Ovary (tissue), 9 donors: ENCODE data around the gene PTP4A1. TPM values are rescaled to one million over a fixed set of nuclear protein-coding genes. Genes with fewer than 3 reads are reported as not detected.

Experiments used
- DNase-seq, 5 donors: peaks; one replicate each; pipeline ENCODE4 v3.0.0-alpha.2; 2019 to 2020
- H3K27ac ChIP-seq, 2 donors: fragments of 200-600 bp; one replicate each; pipeline versions ENCODE4 v1.5.1 to v1.8.0; 2019 to 2022
- H3K27me3 ChIP-seq: fragments of 200-600 bp; one replicate; pipeline ENCODE4 v1.8.0; 2022
- H3K36me3 ChIP-seq: fragments of 200-600 bp; sonication (generic); one replicate; pipeline ENCODE4 v1.5.1; 2019
- H3K4me1 ChIP-seq: one replicate; pipeline ENCODE4 v1.8.1; 2013; ENCODE audit warnings: mild to moderate bottlenecking, moderate library complexity; ENCODE audit not compliant: insufficient read depth
- H3K4me3 ChIP-seq: fragments of 200-600 bp; sonication (generic); one replicate; pipeline ENCODE4 v1.5.1; 2017
- H3K9me3 ChIP-seq, 2 donors: fragments of 200-600 bp in 1 of 2; sonication (generic) in 1 of 2; one replicate each; pipeline versions ENCODE4 v1.5.1 to v1.8.1; 2013 to 2019; ENCODE audit warnings: mild to moderate bottlenecking in 1 of 2, moderate library complexity in 1 of 2
- CTCF ChIP-seq, 3 donors: fragments of 450-650 bp in 2 of 3; fragments of 200-600 bp in 1 of 3; IDR thresholded peaks; one replicate each; pipeline versions ENCODE4 v1.5.1 to v1.8.0; 2016 to 2022; ENCODE audit warnings: antibody characterized with exemption in 3 of 3, mild to moderate bottlenecking in 1 of 3
- EP300 ChIP-seq: sonication (generic); formaldehyde crosslinking; IDR thresholded peaks from one replicate; pipeline ENCODE4 v1.6.1; 2017; ENCODE audit warnings: antibody characterized with exemption
- POLR2A ChIP-seq: fragments of 450-650 bp; IDR thresholded peaks from one replicate; pipeline ENCODE4 v1.6.1; 2017; ENCODE audit warnings: antibody characterized with exemption, mild to moderate bottlenecking, moderate library complexity
- WGBS, 3 donors: extraction: QIAGEN DNeasy Blood & Tissue Kit in 1 of 3; methylation state at CpG; one replicate each; pipeline versions ENCODE4 v1.1.5 to v1.1.7; 2013 to 2017; 5-methylcytosine and 5-hydroxymethylcytosine counted together
- intact Hi-C, 4 donors: fragments of 100-400 bp; cut with DNase I; formaldehyde crosslinking; loops; one replicate each; pipeline versions ENCODE4 v1.11.0 to v1.15.1; 2022 to 2023
- polyA plus RNA-seq, 2 donors: library from polyadenylated mRNA; stranded (reverse); fragments of 200-250 nt in 1 of 2; fragments of 350-450 nt in 1 of 2; fragmentation: Illumina TruSeq in 1 of 2; extraction: RNeasy Lipid Tissue Mini Kit (QIAGEN cat#74804) in 1 of 2; gene quantifications; one replicate each; pipeline ENCODE4 v1.2.3, GENCODE V29; 2013 to 2014
- total RNA-seq, 7 donors: library from RNA; depleted of rRNA in 2 of 7; stranded (reverse); fragments of >200 nt in 2 of 7; fragmentation: NEBNext Ultra II Directional in 3 of 7; extraction: Animal tissue kit (Norgen Biotek cat#: 25700) in 3 of 7; gene quantifications; one replicate each; pipeline versions ENCODE4 v1.1.0 to v1.2.4, GENCODE V29; 2016 to 2023
- donor health status: DM: no; HTN: no; CAD: no; lungs with moderate emphysema.
- donor health status: DM: no; HTN: no; CAD: no.
- donor health status: Bipolar disorder and iron deficiency.
- donor health status: DM: yes; HTN: yes; CAD: no.
- donor health status: DM: no; HTN: no; CAD: no.
- donor health status: DM: yes; HTN: yes; CAD: no.

Gene PTP4A1
- total and polyA plus RNA-seq, 9 donors: 9.4 to 89.4 (median 33.6) TPM

DNA sequence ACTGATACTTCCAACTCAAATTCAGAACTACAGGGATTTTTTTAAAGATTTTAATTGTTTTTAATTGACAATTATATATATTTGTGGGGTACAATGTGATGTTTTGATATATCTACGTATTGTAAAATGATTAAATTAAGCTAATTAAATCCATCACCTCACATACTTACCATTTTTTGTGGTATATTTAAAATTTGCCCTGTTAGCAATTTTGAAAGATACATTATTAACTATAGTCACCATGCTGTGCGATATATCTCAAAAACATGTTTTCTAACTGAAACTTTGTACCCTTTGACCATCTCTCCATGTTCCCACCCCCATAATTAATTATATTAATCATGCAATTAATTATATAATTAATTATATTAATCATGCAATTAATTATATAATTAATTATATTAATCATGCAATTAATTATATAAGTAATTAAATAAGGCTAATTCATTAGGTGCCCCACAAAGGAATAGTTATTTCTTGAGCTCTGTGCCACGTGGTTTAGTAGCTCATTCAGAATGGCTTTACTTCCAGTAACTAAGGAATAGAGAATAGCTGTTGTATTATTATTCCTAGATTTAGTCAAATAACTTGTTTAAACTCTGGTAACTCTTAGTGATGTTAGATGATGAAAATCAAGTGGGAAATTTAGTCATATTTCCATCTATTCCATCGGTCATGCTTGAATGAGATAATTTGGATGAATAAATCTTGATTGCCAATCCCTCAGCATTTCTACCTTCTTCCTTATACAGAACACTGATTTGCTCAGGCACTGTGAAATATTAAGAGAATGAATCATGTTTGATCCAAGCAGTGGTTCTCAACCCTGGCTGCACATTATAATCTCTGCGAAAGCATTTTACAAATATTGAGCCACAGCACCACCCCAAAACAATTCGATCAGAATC is 25.1 kb downstream of the PTP4A1 start:
- intact Hi-C loops: loop anchor here in 3 of 4 donors (5.0 to 10.0 kb wide), 2 partner anchors 165 to 167 kb away; no protein-coding TSS in a partner anchor
- no peaks in the 10 kb centered on the region for H3K36me3 ChIP-seq
- H3K27ac ChIP-seq: no peak overlapping the region
- TF ChIP-seq CTCF (IDR thresholded peaks at IDR 0.05) (no peak), EP300 (no peak), POLR2A (no peak)
- no peaks in the 10 kb centered on the region for H3K4me1 ChIP-seq
- WGBS, 3 donors: 41 to 50% (median 47%) methylated on average over 6 of the region's 6 CpGs
- H3K27me3 ChIP-seq: no peaks in the 10 kb centered on the region
- H3K9me3 ChIP-seq: no peaks in the 10 kb centered on the region
- no peak for DNase-seq
- H3K4me3 ChIP-seq: no peak overlapping the region

GRCh38 chr6:63598049-63599036 is 26.1 kb downstream of the PTP4A1 start:
- Histone ChIP-seq H3K27me3 (no peaks in the 10 kb centered on the region), H3K4me1 (no peaks in the 10 kb centered on the region), H3K27ac (no peak overlapping the region), H3K4me3 (peak overlapping the region; percentile 33), H3K36me3 (no peaks in the 10 kb centered on the region), H3K9me3 (no peaks in the 10 kb centered on the region)
- intact Hi-C loops: loop anchor here in 3 of 4 donors (5.0 to 10.0 kb wide), 2 partner anchors 164 to 166 kb away; no protein-coding TSS in a partner anchor
- TF ChIP-seq POLR2A (no peak), EP300 (no peak), CTCF (IDR thresholded peaks at IDR 0.05) (peak; percentile 50 to 87 (median 61))
- WGBS, 3 donors: 1 to 3% (median 1%) methylated on average over 23 of the region's 23 CpGs
- DNase-seq: peak; percentile 53 to 66 (median 64)

DNA sequence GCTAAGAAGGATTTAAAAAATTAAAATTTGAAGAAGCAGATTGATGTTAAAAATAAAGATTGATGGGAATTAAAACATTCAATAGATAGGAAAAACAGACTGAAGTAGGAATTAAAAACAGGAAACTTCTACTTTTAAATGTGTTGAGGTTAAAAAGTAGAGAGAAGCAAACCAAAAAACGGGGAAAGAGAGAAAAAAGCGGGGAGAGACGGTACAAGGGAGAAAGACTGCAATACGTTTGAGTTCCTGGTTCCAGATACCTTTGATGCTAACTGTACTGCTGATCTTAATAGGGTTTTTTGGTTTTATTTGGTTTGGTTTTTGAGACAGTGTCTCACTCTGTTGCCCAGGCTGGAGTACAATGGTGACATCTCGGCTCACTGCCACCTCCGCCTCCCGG is 27.0 kb downstream of the PTP4A1 start:
- H3K27me3 ChIP-seq: no peaks in the 10 kb centered on the region
- H3K9me3 ChIP-seq: no peaks in the 10 kb centered on the region
- intact Hi-C loops: loop anchor here in 3 of 4 donors (5.0 to 10.0 kb wide), 2 partner anchors 163 to 166 kb away; no protein-coding TSS in a partner anchor
- no peak overlapping the region for H3K27ac ChIP-seq
- H3K4me1 ChIP-seq: no peaks in the 10 kb centered on the region
- H3K36me3 ChIP-seq: no peaks in the 10 kb centered on the region
- WGBS, 3 donors: 78 to 90% (median 84%) methylated on average over 7 of the region's 7 CpGs
- no peak for TF ChIP-seq EP300
- no peak for TF ChIP-seq POLR2A
- TF ChIP-seq CTCF (IDR thresholded peaks at IDR 0.05): no peak
- no peak for DNase-seq
- no peak overlapping the region for H3K4me3 ChIP-seq

DNA sequence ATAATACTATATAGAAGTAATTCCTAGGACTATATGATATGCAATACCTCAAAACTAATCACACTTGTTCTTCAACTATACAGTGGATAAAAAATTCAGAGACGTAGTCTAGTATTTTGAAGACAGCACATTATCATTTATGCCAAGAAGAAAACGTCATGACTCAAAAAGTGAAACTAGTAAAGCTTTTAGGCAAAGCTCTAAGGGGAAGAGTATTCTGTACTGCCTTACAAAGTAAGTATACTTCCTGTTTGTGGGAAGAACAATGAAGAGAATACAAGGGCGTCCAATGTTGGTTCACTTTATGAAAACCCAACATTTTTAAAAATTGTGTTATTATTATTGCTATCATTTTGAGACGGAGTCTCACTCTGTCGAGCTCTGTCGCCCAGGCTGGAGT is 27.9 kb downstream of the PTP4A1 start:
- intact Hi-C loops: loop anchor here in 1 of 4 donors (10.0 kb wide), 1 partner anchor 165 kb away; no protein-coding TSS in a partner anchor
- H3K9me3 ChIP-seq: no peaks in the 10 kb centered on the region
- TF ChIP-seq EP300: no peak
- TF ChIP-seq POLR2A: no peak
- no peak for TF ChIP-seq CTCF (IDR thresholded peaks at IDR 0.05)
- no peaks in the 10 kb centered on the region for H3K4me1 ChIP-seq
- no peak overlapping the region for H3K27ac ChIP-seq
- WGBS, 3 donors: 58 to 72% (median 72%) methylated on average over 6 of the region's 6 CpGs
- H3K36me3 ChIP-seq: no peaks in the 10 kb centered on the region
- no peaks in the 10 kb centered on the region for H3K27me3 ChIP-seq
- no peak for DNase-seq
- H3K4me3 ChIP-seq: no peak overlapping the region
